Mesenchymal stem cell (in vitro differentiated cells and primary cell): Measurements from ENCODE around the gene PPP1R9A.

ENCODE experiments used
- DNase-seq: peaks from one replicate; pipeline ENCODE4 v3.0.0-alpha.2; 2013
- H2AFZ ChIP-seq: one replicate; pipeline ENCODE4 v1.6.1; 2013; ENCODE audit warnings: low read depth, mild to moderate bottlenecking, control low read depth, inconsistent platforms, low read length, moderate library complexity
- H2AK5ac ChIP-seq: 2 replicates; pipeline ENCODE4 v1.6.1; 2013; ENCODE audit warnings: low read length, moderate library complexity, mild to moderate bottlenecking, inconsistent platforms; ENCODE audit not compliant: severe bottlenecking
- H2BK120ac ChIP-seq: one replicate; pipeline ENCODE4 v1.6.1; 2013; ENCODE audit warnings: low read depth, mild to moderate bottlenecking, inconsistent platforms, low read length, moderate library complexity
- H2BK12ac ChIP-seq, 2 experiments: one replicate each; pipeline ENCODE4 v1.6.1; 2013; ENCODE audit warnings: inconsistent platforms in 2 of 2, low read length in 2 of 2, mild to moderate bottlenecking in 2 of 2, moderate library complexity in 2 of 2, control low read depth in 1 of 2
- H2BK15ac ChIP-seq: one replicate; pipeline ENCODE4 v1.6.1; 2013; ENCODE audit warnings: mild to moderate bottlenecking, low read depth, inconsistent platforms; ENCODE audit not compliant: poor library complexity, severe bottlenecking
- H2BK5ac ChIP-seq: 2 replicates; pipeline ENCODE4 v1.6.1; 2013; ENCODE audit warnings: low read depth, mild to moderate bottlenecking, low read length, control low read depth, inconsistent platforms; ENCODE audit not compliant: poor library complexity, severe bottlenecking
- H3K14ac ChIP-seq, 2 experiments: one replicate each; pipeline ENCODE4 v1.6.1; 2013; ENCODE audit warnings: inconsistent platforms in 2 of 2, low read length in 2 of 2, control low read depth in 1 of 2, mild to moderate bottlenecking in 1 of 2, moderate library complexity in 1 of 2
- H3K18ac ChIP-seq, 2 experiments: one replicate each; pipeline ENCODE4 v1.6.1; 2013; ENCODE audit warnings: inconsistent platforms in 2 of 2, low read length in 2 of 2, control low read depth in 1 of 2, low read depth in 1 of 2, mild to moderate bottlenecking in 1 of 2
- H3K23ac ChIP-seq, 2 experiments: one replicate each; pipeline ENCODE4 v1.6.1; 2013; ENCODE audit warnings: inconsistent platforms in 2 of 2, low read length in 2 of 2, mild to moderate bottlenecking in 2 of 2, moderate library complexity in 2 of 2, control low read depth in 1 of 2
- H3K27ac ChIP-seq: 2 replicates; pipeline ENCODE4 v1.5.1; 2013; ENCODE audit warnings: mild to moderate bottlenecking, moderate library complexity, low read length, control low read depth, inconsistent platforms; ENCODE audit not compliant: poor library complexity, severe bottlenecking
- H3K27me3 ChIP-seq, 2 experiments: 2 replicates each; pipeline versions ENCODE4 v1.6.1 to v1.7.0; 2013; ENCODE audit warnings: low read length in 2 of 2, mild to moderate bottlenecking in 2 of 2, moderate library complexity in 2 of 2, control low read depth in 1 of 2, inconsistent platforms in 1 of 2; ENCODE audit not compliant: control insufficient read depth in 1 of 2, insufficient read depth in 1 of 2
- H3K36me3 ChIP-seq, 2 experiments: 2 replicates each; pipeline versions ENCODE4 v1.6.1 to v1.7.0; 2013; ENCODE audit warnings: low read length in 2 of 2, control low read depth in 1 of 2, inconsistent platforms in 1 of 2, low read depth in 1 of 2, mild to moderate bottlenecking in 1 of 2; ENCODE audit not compliant: insufficient read depth in 2 of 2, control insufficient read depth in 1 of 2
- H3K4ac ChIP-seq, 2 experiments: one replicate each; pipeline ENCODE4 v1.6.1; 2013; ENCODE audit warnings: inconsistent platforms in 2 of 2, low read length in 2 of 2, mild to moderate bottlenecking in 2 of 2, moderate library complexity in 2 of 2, control low read depth in 1 of 2, low read depth in 1 of 2
- H3K4me1 ChIP-seq: 2 replicates; pipeline ENCODE4 v1.6.1; 2013; ENCODE audit warnings: low read depth, low read length, control low read depth; ENCODE audit not compliant: control insufficient read depth, insufficient read depth
- H3K4me2 ChIP-seq: 2 replicates; pipeline ENCODE4 v1.6.1; 2013; ENCODE audit warnings: low read length, mild to moderate bottlenecking, inconsistent platforms; ENCODE audit not compliant: poor library complexity, severe bottlenecking
- H3K4me3 ChIP-seq, 2 experiments: 2 replicates each; pipeline versions ENCODE4 v1.5.1 to v1.7.0; 2013; ENCODE audit warnings: low read length in 2 of 2, mild to moderate bottlenecking in 2 of 2, control low read depth in 1 of 2, low read depth in 1 of 2; ENCODE audit not compliant: insufficient read depth in 1 of 2
- H3K79me1 ChIP-seq: replicated peaks from 2 replicates; pipeline ENCODE4 v1.6.1; 2013; ENCODE audit warnings: mild to moderate bottlenecking, control low read depth, low read length, inconsistent platforms; ENCODE audit not compliant: poor library complexity, severe bottlenecking
- H3K9ac ChIP-seq: 2 replicates; pipeline ENCODE4 v1.7.0; 2013; ENCODE audit warnings: mild to moderate bottlenecking, low read length, moderate library complexity
- H3K9me3 ChIP-seq: 2 replicates; pipeline ENCODE4 v1.7.0; 2013; ENCODE audit warnings: mild to moderate bottlenecking, low read length; ENCODE audit not compliant: control insufficient read depth
- H4K8ac ChIP-seq: one replicate; pipeline ENCODE4 v1.6.1; 2013; ENCODE audit warnings: inconsistent platforms, mild to moderate bottlenecking, low read length, moderate library complexity
- H4K91ac ChIP-seq: one replicate; pipeline ENCODE4 v1.6.1; 2013; ENCODE audit warnings: mild to moderate bottlenecking, low read length, inconsistent platforms
- WGBS: methylation state at CpG from one replicate; pipeline ENCODE4 v1.1.7; 2013; ENCODE audit warnings: mixed read lengths; 5-methylcytosine and 5-hydroxymethylcytosine counted together

The PPP1R9A gene

GRCh38 chr7:95263785-95264362 is 356.5 kb downstream of the PPP1R9A start:
- Histone ChIP-seq H3K79me1 (no peaks in the 10 kb centered on the region), H3K18ac (no peak overlapping the region), H3K4me3 (no peak overlapping the region), H3K4me1 (peaks cover 2% of the 10 kb centered on the region), H2BK120ac (no peak overlapping the region), H3K4ac (no peak overlapping the region), H3K23ac (no peak overlapping the region), H3K36me3 (no peaks in the 10 kb centered on the region), H2BK5ac (no peak overlapping the region), H2BK12ac (no peak overlapping the region), H3K9me3 (no peaks in the 10 kb centered on the region), H4K8ac (no peak overlapping the region), H2BK15ac (no peak overlapping the region), H2AFZ (no peak overlapping the region), H3K14ac (no peak overlapping the region), H3K9ac (no peak overlapping the region), H3K27ac (no peak overlapping the region), H3K27me3 (no peaks in the 10 kb centered on the region), H3K4me2 (no peak overlapping the region), H4K91ac (no peak overlapping the region), H2AK5ac (no peak overlapping the region)
- DNase-seq, result no peak
- WGBS, result 82% methylated on average over 4 of the region's 4 CpGs

- H2BK15ac ChIP-seq, result no peak overlapping the region
- no peak overlapping the region for H4K91ac ChIP-seq
- no peaks in the 10 kb centered on the region for H3K79me1 ChIP-seq
- H4K8ac ChIP-seq, result no peak overlapping the region
- no peaks in the 10 kb centered on the region for H3K27me3 ChIP-seq
- no peaks in the 10 kb centered on the region for H3K9me3 ChIP-seq
- H3K36me3 ChIP-seq, result no peaks in the 10 kb centered on the region
- no peak overlapping the region for H3K4ac ChIP-seq
- no peak overlapping the region for H3K14ac ChIP-seq
- WGBS, result 94% methylated on average over 6 of the region's 6 CpGs
- no peak overlapping the region for H2AK5ac ChIP-seq
- no peak overlapping the region for H3K23ac ChIP-seq
- no peak overlapping the region for H2BK12ac ChIP-seq
- no peak overlapping the region for H3K18ac ChIP-seq
- DNase-seq, result no peak
- peaks cover 2% of the 10 kb centered on the region for H3K4me1 ChIP-seq
- H3K4me2 ChIP-seq, result no peak overlapping the region
- H2AFZ ChIP-seq, result no peak overlapping the region
- no peak overlapping the region for H3K9ac ChIP-seq
- H3K4me3 ChIP-seq, result no peak overlapping the region
- no peak overlapping the region for H2BK5ac ChIP-seq
- H2BK120ac ChIP-seq, result no peak overlapping the region
- H3K27ac ChIP-seq, result no peak overlapping the region
These were observed 357.0 kb downstream of the PPP1R9A start for GRCh38 chr7:95264363-95264891.

- Histone ChIP-seq H2BK120ac (no peak overlapping the region), H3K4me2 (no peak overlapping the region), H2BK15ac (no peak overlapping the region), H3K4ac (no peak overlapping the region), H3K23ac (no peak overlapping the region), H2BK12ac (no peak overlapping the region), H3K79me1 (no peaks in the 10 kb centered on the region), H3K4me3 (no peak overlapping the region), H3K27me3 (no peaks in the 10 kb centered on the region), H2BK5ac (no peak overlapping the region), H3K4me1 (peaks cover 2% of the 10 kb centered on the region), H3K9me3 (no peaks in the 10 kb centered on the region), H3K14ac (no peak overlapping the region), H3K9ac (no peak overlapping the region), H4K8ac (no peak overlapping the region), H4K91ac (no peak overlapping the region), H3K18ac (no peak overlapping the region), H2AK5ac (no peak overlapping the region), H2AFZ (no peak overlapping the region), H3K27ac (no peak overlapping the region), H3K36me3 (no peaks in the 10 kb centered on the region)
- WGBS, result no CpG with 5 or more reads among the region's 2 CpGs
- DNase-seq, result no peak
These were observed 358.2 kb downstream of the PPP1R9A start for GRCh38 chr7:95265634-95266033.

GRCh38 chr7:95267754-95268153 is 360.4 kb downstream of the PPP1R9A start:
- Histone ChIP-seq H3K4me3 (no peak overlapping the region), H2BK15ac (no peak overlapping the region), H3K36me3 (no peaks in the 10 kb centered on the region), H3K14ac (no peak overlapping the region), H4K8ac (no peak overlapping the region), H3K9ac (no peak overlapping the region), H3K79me1 (no peaks in the 10 kb centered on the region), H4K91ac (no peak overlapping the region), H3K27ac (no peak overlapping the region), H3K4ac (no peak overlapping the region), H2BK12ac (no peak overlapping the region), H2BK120ac (no peak overlapping the region), H3K23ac (no peak overlapping the region), H3K18ac (no peak overlapping the region), H3K4me2 (no peak overlapping the region), H3K4me1 (peaks cover 2% of the 10 kb centered on the region), H2AFZ (no peak overlapping the region), H2AK5ac (no peak overlapping the region), H3K9me3 (no peaks in the 10 kb centered on the region), H2BK5ac (no peak overlapping the region), H3K27me3 (no peaks in the 10 kb centered on the region)
- WGBS, result 80% methylated on average over 1 of the region's 2 CpGs
- no peak for DNase-seq
